H1 (cell line): ENCODE data around the gene ZNF556. TPM values are rescaled to one million over a fixed set of nuclear protein-coding genes. Genes with fewer than 3 reads are reported as not detected.

Source experiments
- CTCF ChIA-PET: fragments of 300-600 bp; sonication (Branson Sonifier 250); formaldehyde crosslinking; loops from one replicate; lab custom pipeline; 2021; ENCODE audit not compliant: partially characterized antibody; lab: Charles Lee
- POLR2A ChIA-PET: fragments of 300-600 bp; sonication (Branson Sonifier 250); formaldehyde crosslinking; loops from one replicate; lab custom pipeline; 2021; ENCODE audit warnings: inconsistent platforms; ENCODE audit not compliant: partially characterized antibody; lab: Charles Lee
- DNase-seq, 2 experiments: peaks; one replicate each; pipeline versions ENCODE4 v3.0.0 to v3.0.0-alpha.2; 2010 to 2022; ENCODE audit warnings: low spot score in 2 of 2, low read depth in 1 of 2, mixed read lengths in 1 of 2
- FAIRE-seq: peaks from 2 replicates; lab custom pipeline; 2011; peaks lifted over from hg19 to GRCh38; lab: Jason Lieb, UNC
- H2AFZ ChIP-seq: 2 replicates; pipeline ENCODE4 v1.8.1; 2012; ENCODE audit warnings: low read length, inconsistent platforms
- H2AK5ac ChIP-seq: 2 replicates; pipeline ENCODE4 v1.6.1; 2013; ENCODE audit warnings: low read depth, low read length
- H2BK120ac ChIP-seq: replicated peaks from 2 replicates; pipeline ENCODE3; 2013; ENCODE audit warnings: low read depth, low read length, inconsistent platforms
- H2BK12ac ChIP-seq: 2 replicates; pipeline ENCODE4 v1.6.1; 2013; ENCODE audit warnings: low read depth, low read length
- H2BK15ac ChIP-seq: 2 replicates; pipeline ENCODE4 v1.6.1; 2013; ENCODE audit warnings: low read length
- H2BK20ac ChIP-seq: 2 replicates; pipeline ENCODE4 v1.6.1; 2013; ENCODE audit warnings: low read length
- H2BK5ac ChIP-seq: 2 replicates; pipeline ENCODE4 v1.6.1; 2013; ENCODE audit warnings: low read depth, low read length
- H3K14ac ChIP-seq: 2 replicates; pipeline ENCODE4 v1.6.1; 2013; ENCODE audit warnings: inconsistent platforms; ENCODE audit not compliant: insufficient read length
- H3K18ac ChIP-seq: 2 replicates; pipeline ENCODE4 v1.6.1; 2013; ENCODE audit warnings: low read length; ENCODE audit errors: extremely low read depth
- H3K23ac ChIP-seq: 2 replicates; pipeline ENCODE4 v1.6.1; 2013; ENCODE audit warnings: inconsistent platforms; ENCODE audit not compliant: insufficient read length
- H3K23me2 ChIP-seq: 2 replicates; pipeline ENCODE4 v1.6.1; 2013; ENCODE audit warnings: low read depth, low read length
- H3K27ac ChIP-seq: 2 replicates; pipeline ENCODE4 v1.6.1; 2011; ENCODE audit warnings: low read depth, low read length, inconsistent platforms
- H3K27me3 ChIP-seq, 4 experiments: replicated peaks in 1 of 4; 1 replicate in 1 of 4; 2 replicates in 3 of 4; pipeline versions ENCODE4 v1.6.1 to v1.8.1; 2011 to 2013; ENCODE audit warnings: low read length in 3 of 4, mild to moderate bottlenecking in 3 of 4, inconsistent platforms in 2 of 4, mixed read lengths in 2 of 4, moderate library complexity in 1 of 4; ENCODE audit not compliant: control insufficient read depth in 3 of 4, insufficient read depth in 3 of 4; ENCODE audit errors: extremely low read depth in 1 of 4
- H3K36me3 ChIP-seq, 4 experiments: 2 replicates each; pipeline versions ENCODE4 v1.6.1 to v1.8.1; 2011 to 2013; ENCODE audit warnings: mild to moderate bottlenecking in 4 of 4, low read length in 3 of 4, moderate library complexity in 2 of 4, control low read depth in 1 of 4, inconsistent platforms in 1 of 4; ENCODE audit not compliant: insufficient read depth in 4 of 4, control insufficient read depth in 2 of 4
- H3K4ac ChIP-seq: replicated peaks from 2 replicates; pipeline ENCODE3; 2013; ENCODE audit warnings: low read length, low read depth, mixed read lengths, inconsistent platforms; ENCODE audit not compliant: insufficient read length
- H3K4me1 ChIP-seq, 4 experiments: replicated peaks in 1 of 4; 1 replicate in 1 of 4; 2 replicates in 3 of 4; pipeline versions ENCODE4 v1.6.1 to v1.8.1; 2011 to 2013; ENCODE audit warnings: low read length in 3 of 4, inconsistent platforms in 2 of 4, mixed read lengths in 1 of 4; ENCODE audit not compliant: insufficient read depth in 4 of 4, control insufficient read depth in 3 of 4
- H3K4me2 ChIP-seq, 2 experiments: 2 replicates each; pipeline versions ENCODE4 v1.6.1 to v1.8.1; 2011 to 2013; ENCODE audit warnings: low read depth in 2 of 2, low read length in 2 of 2, control low read depth in 1 of 2, inconsistent platforms in 1 of 2, mild to moderate bottlenecking in 1 of 2; ENCODE audit not compliant: insufficient read depth in 1 of 2
- H3K4me3 ChIP-seq, 4 experiments: fragments of 200-600, 300-600 bp in 1 of 4; sonication (generic), shearing (Covaris generic), sonication (Bioruptor Twin) in 1 of 4; 2 replicates each; pipeline versions ENCODE4 v1.5.1 to v1.8.1; 2011 to 2016; ENCODE audit warnings: low read length in 4 of 4, low read depth in 3 of 4, control low read depth in 2 of 4, inconsistent platforms in 2 of 4, mild to moderate bottlenecking in 2 of 4, mixed read lengths in 1 of 4, moderate library complexity in 1 of 4; ENCODE audit not compliant: insufficient read depth in 2 of 4; ENCODE audit errors: extremely low read depth in 1 of 4
- H3K56ac ChIP-seq: replicated peaks from 2 replicates; pipeline ENCODE3; 2013; ENCODE audit warnings: low read depth, mild to moderate bottlenecking, mixed read lengths, low read length, inconsistent platforms; ENCODE audit not compliant: insufficient read length
- H3K79me1 ChIP-seq: 2 replicates; pipeline ENCODE4 v1.6.1; 2013; ENCODE audit warnings: low read depth, low read length, control low read depth
- H3K79me2 ChIP-seq, 2 experiments: 2 replicates each; pipeline versions ENCODE4 v1.6.1 to v1.8.1; 2012 to 2013; ENCODE audit warnings: low read length in 2 of 2, mild to moderate bottlenecking in 2 of 2, inconsistent platforms in 1 of 2; ENCODE audit not compliant: insufficient read depth in 2 of 2, control insufficient read depth in 1 of 2
- H3K9ac ChIP-seq, 4 experiments: replicated peaks in 1 of 4; 1 replicate in 1 of 4; 2 replicates in 3 of 4; pipeline versions ENCODE4 v1.6.1 to v1.8.1; 2011 to 2013; ENCODE audit warnings: low read depth in 3 of 4, low read length in 3 of 4, control low read depth in 2 of 4, mild to moderate bottlenecking in 2 of 4, moderate library complexity in 2 of 4, inconsistent platforms in 1 of 4; ENCODE audit errors: extremely low read depth in 1 of 4
- H3K9me3 ChIP-seq, 2 experiments: 2 replicates each; pipeline versions ENCODE4 v1.6.1 to v1.8.1; 2012 to 2013; ENCODE audit warnings: mild to moderate bottlenecking in 2 of 2, moderate library complexity in 2 of 2, control low read depth in 1 of 2, inconsistent platforms in 1 of 2, low read depth in 1 of 2, low read length in 1 of 2, mixed read lengths in 1 of 2; ENCODE audit not compliant: insufficient read depth in 2 of 2
- H4K20me1 ChIP-seq, 2 experiments: replicated peaks in 1 of 2; 2 replicates each; pipeline versions ENCODE3 to v1.8.1; 2011 to 2013; ENCODE audit warnings: inconsistent platforms in 2 of 2, low read length in 2 of 2, mild to moderate bottlenecking in 1 of 2; ENCODE audit not compliant: insufficient read depth in 2 of 2, control insufficient read depth in 1 of 2
- H4K5ac ChIP-seq: 2 replicates; pipeline ENCODE4 v1.6.1; 2013; ENCODE audit warnings: low read length, low read depth, mixed read lengths, inconsistent platforms; ENCODE audit not compliant: insufficient read length
- H4K8ac ChIP-seq: 2 replicates; pipeline ENCODE4 v1.8.0; 2013; ENCODE audit warnings: mild to moderate bottlenecking, moderate library complexity, low read length, inconsistent platforms; ENCODE audit not compliant: insufficient read depth; ENCODE audit errors: extremely low read depth
- H4K91ac ChIP-seq: replicated peaks from 2 replicates; pipeline ENCODE3; 2013; ENCODE audit warnings: low read length, mixed read lengths, inconsistent platforms; ENCODE audit not compliant: insufficient read length
- CREB1 ChIP-seq: IDR thresholded peaks from 2 replicates; pipeline ENCODE4 v1.6.1; 2012; ENCODE audit warnings: inconsistent platforms
- EZH2 ChIP-seq: fragments of 200-600 bp; sonication (generic); IDR thresholded peaks from 2 replicates; pipeline ENCODE4 v1.7.1; 2012; ENCODE audit warnings: low read depth, mild to moderate bottlenecking, moderate library complexity, low read length, inconsistent platforms; ENCODE audit not compliant: severe bottlenecking
- KDM1A ChIP-seq: fragments of 200-600, 300-600 bp; sonication (generic); IDR thresholded peaks from 2 replicates; pipeline ENCODE4 v1.7.1; 2016; ENCODE audit warnings: mild to moderate bottlenecking, low read length, borderline replicate concordance
- MAFK ChIP-seq: IDR thresholded peaks from 2 replicates; pipeline ENCODE4 v1.6.1; 2012; ENCODE audit warnings: low read depth, mild to moderate bottlenecking, improper control_type of control experiment, low read length
- POLR2AphosphoS5 ChIP-seq: IDR thresholded peaks from 2 replicates; pipeline ENCODE4 v1.6.1; 2011; ENCODE audit warnings: low read depth, low read length
- SP4 ChIP-seq: IDR thresholded peaks from 2 replicates; pipeline ENCODE4 v1.6.1; 2012; ENCODE audit warnings: low read length, inconsistent platforms
- SRF ChIP-seq: IDR thresholded peaks from 2 replicates; pipeline ENCODE4 v1.6.1; 2011; ENCODE audit warnings: mild to moderate bottlenecking, low read depth, low read length, moderate library complexity
- TAF7 ChIP-seq: optimal IDR thresholded peaks from 2 replicates; pipeline ENCODE3; 2011; ENCODE audit warnings: low read depth, mild to moderate bottlenecking, inconsistent platforms, low read length, moderate library complexity, borderline replicate concordance
- USF2 ChIP-seq: IDR thresholded peaks from 2 replicates; pipeline ENCODE4 v1.6.1; 2011; ENCODE audit warnings: low read length, improper control_type of control experiment
- WGBS, 2 experiments: shearing (Covaris generic) in 1 of 2; methylation state at CpG; one replicate each; pipeline versions ENCODE4 v1.1.6 to v1.1.7; 2013 to 2015; ENCODE audit warnings: low lambda C conversion rate in 2 of 2, mixed read lengths in 2 of 2, inconsistent platforms in 1 of 2, low coverage in 1 of 2, missing lambda C conversion rate in 1 of 2; ENCODE audit not compliant: insufficient replicate concordance in 2 of 2, insufficient coverage in 1 of 2, insufficient read length in 1 of 2; ENCODE audit errors: extremely low coverage in 1 of 2, missing lambda C conversion rate in 1 of 2; 5-methylcytosine and 5-hydroxymethylcytosine counted together
- polyA plus RNA-seq, 7 experiments: library from polyadenylated mRNA; depleted of rRNA in 3 of 7; stranded (reverse) in 5 of 7; unstranded in 2 of 7; fragments of >200 nt in 5 of 7; fragments of 200-250 nt in 2 of 7; gene quantifications; 1 replicate in 5 of 7; 2 replicates in 1 of 7; 4 replicates in 1 of 7; pipeline versions ENCODE4 v1.2.1 to v1.2.3, GENCODE V29; 2011 to 2013; ENCODE audit warnings: missing spikeins in 2 of 7, mixed read lengths in 2 of 7
- total RNA-seq: library from RNA; stranded (reverse); fragmentation: NEBNext Ultra II Directional; extraction: Animal tissue kit (Norgen Biotek cat#: 25700); gene quantifications from 2 replicates; pipeline ENCODE4 v1.2.1, GENCODE V29; 2021

ZNF556 gene
- total and polyA plus RNA-seq, 2 of the 8 experiments (the other 6 are each of a cell fraction or from before 2014, with no cell fraction given): not detected

- no peak overlapping the region for H4K91ac ChIP-seq
- POLR2A ChIA-PET: no interaction called here
- no peak overlapping the region for H3K14ac ChIP-seq
- no peaks in the 10 kb centered on the region for H3K23me2 ChIP-seq
- H3K56ac ChIP-seq: no peak overlapping the region
- H3K27me3 ChIP-seq: no peaks in the 10 kb centered on the region
- H4K20me1 ChIP-seq: no peaks in the 10 kb centered on the region
- peaks cover 34 to 76% of the 10 kb centered on the region in 2 experiments for H3K9me3 ChIP-seq
- no peak overlapping the region for H2AFZ ChIP-seq
- H3K23ac ChIP-seq: no peak overlapping the region
- 85% methylated on average over 32 of the region's 32 CpGs; no CpG with 5 or more reads in 1 of the 2 experiments for WGBS, 2 experiments
- H2BK120ac ChIP-seq: no peak overlapping the region
- H2BK12ac ChIP-seq: no peak overlapping the region
- no peaks in the 10 kb centered on the region for H3K4me1 ChIP-seq
- no peaks in the 10 kb centered on the region for H3K79me2 ChIP-seq
- no peak overlapping the region for H4K8ac ChIP-seq
- no peak overlapping the region for H2BK5ac ChIP-seq
- CTCF ChIA-PET: no interaction called here
- H3K18ac ChIP-seq: no peak overlapping the region
- no peak overlapping the region for H3K4ac ChIP-seq
- H3K36me3 ChIP-seq: no peaks in the 10 kb centered on the region; a peak in 1 of 8 replicates
- H3K9ac ChIP-seq: no peak overlapping the region
- FAIRE-seq (no peak), DNase-seq (no peak)
- H3K79me1 ChIP-seq: no peaks in the 10 kb centered on the region
- H2AK5ac ChIP-seq: no peak overlapping the region
- H2BK20ac ChIP-seq: no peak overlapping the region
- no peak overlapping the region for H2BK15ac ChIP-seq
- H3K27ac ChIP-seq: no peak overlapping the region
- H3K4me2 ChIP-seq: no peak overlapping the region
- no peak overlapping the region for H4K5ac ChIP-seq
- H3K4me3 ChIP-seq: no peak overlapping the region
- TF ChIP-seq TAF7: no peak
- no peak for TF ChIP-seq MAFK
- TF ChIP-seq SRF: no peak
- TF ChIP-seq POLR2AphosphoS5: no peak
- TF ChIP-seq SP4: no peak
- no peak for TF ChIP-seq CREB1
- TF ChIP-seq KDM1A: peak; percentile 73; the same call in 1 of the 2 replicates
- TF ChIP-seq USF2: no peak
- no peak for TF ChIP-seq EZH2
Measured at GRCh38 chr19:2877398-2878331, 10.5 kb downstream of the ZNF556 start.
